ENCODE data around the gene SPHK2.
"Not testable (repeated sequence)": the region's sequence is repeated elsewhere in the genome, so short reads cannot be mapped to it uniquely, and the experiment has no call there.

Gene SPHK2

DNA sequence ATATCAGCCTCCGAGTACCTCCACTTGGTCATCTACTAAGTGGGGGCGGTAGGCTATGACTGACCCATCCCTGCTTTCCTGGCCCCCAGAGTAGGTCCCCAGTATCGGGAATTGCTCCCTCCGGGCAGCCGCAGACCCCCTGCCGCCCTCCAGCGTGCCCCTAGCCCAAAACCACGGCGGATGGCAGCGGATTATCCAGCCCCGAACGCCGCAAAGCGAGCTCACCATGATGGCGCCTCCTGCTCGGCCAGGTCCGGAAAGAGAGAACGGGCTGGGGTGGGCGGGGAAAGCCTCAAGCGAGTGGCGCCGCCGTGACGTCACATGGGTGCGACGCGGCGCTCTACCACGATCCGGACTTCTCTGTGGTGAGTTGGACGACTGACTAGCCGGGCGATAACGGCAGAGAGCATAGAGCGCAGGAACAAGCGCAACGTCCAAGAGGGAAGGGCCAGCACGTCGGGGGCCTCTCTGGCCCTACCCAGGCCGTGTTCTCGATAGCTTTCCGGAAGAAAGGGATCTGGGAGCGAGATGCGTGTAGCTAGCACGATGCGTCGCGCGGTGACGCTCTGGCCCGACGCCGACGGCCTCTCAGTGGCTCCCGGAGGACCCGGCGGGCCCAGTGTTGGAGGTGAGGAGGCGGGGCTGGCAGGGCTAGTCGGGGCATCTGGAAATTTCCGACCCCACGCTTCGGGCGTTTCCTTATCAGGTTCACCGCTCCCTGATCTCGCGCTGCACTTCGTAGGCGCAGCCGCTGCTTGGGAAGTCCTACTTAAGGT lies at the start of gene SPHK2, which contains the start of gene RPL18:
Gene SPHK2, plus strand, starts transcription at position 591 of the 776 bp plus-strand sequence. CDS start 1,009 bp downstream, outside the sequence.
Gene RPL18, minus strand, starts transcription at position 263 of the 776 bp plus-strand sequence. Its CDS starts 35 bp downstream, at position 228.
- in situ Hi-C loops (cut with HindIII; ENCODE audit: low sequenced_read_pairs): no loop called here

- in situ Hi-C loops (cut with HindIII; ENCODE audit: low sequenced_read_pairs): no loop called here
Measured at GRCh38 chr19:48569814-48570213, 49.5 kb upstream of the SPHK2 start.

DNA sequence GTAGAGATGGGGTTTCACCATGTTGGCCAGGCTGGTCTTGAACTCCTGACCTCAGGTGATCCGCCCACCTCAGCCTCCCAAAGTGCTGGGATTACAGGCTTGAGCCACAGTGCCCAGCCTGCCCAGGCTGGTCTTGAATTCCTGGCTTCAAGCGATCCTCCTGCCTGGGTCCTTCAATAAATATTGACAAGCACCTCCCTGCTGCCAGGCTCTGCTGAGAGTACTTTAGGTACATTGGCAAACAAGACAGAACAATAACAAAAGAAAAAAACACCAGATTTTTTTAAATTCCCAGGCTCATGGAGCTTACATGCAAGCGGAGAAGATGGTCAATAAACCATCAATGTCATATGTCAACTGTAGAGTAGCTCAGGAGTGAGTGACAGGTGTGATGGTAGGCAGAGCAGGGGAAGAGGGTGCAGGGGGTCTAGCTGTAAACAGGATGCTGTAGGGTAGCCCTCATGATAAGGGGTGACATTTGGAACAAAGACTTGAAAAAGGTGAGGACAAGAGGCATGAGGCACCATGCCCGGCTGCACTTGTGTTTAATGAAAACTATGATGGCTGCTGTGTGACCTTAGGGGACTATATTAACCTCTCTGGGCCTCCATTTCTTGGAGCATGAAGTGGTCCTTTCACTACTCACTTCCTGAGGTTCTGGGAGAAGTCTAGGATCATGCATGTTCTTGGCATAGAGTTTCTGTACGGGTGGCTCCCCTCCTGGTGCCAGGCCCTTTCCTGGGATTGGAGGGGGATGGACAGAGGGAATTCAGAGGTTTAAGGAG lies 47.7 kb upstream of the SPHK2 start:
- in situ Hi-C loops (cut with HindIII; ENCODE audit: low sequenced_read_pairs): no loop called here

- in situ Hi-C loops (cut with HindIII; ENCODE audit: low sequenced_read_pairs): no loop called here
Measured at GRCh38 chr19:48573163-48573505, 46.2 kb upstream of the SPHK2 start.

DNA sequence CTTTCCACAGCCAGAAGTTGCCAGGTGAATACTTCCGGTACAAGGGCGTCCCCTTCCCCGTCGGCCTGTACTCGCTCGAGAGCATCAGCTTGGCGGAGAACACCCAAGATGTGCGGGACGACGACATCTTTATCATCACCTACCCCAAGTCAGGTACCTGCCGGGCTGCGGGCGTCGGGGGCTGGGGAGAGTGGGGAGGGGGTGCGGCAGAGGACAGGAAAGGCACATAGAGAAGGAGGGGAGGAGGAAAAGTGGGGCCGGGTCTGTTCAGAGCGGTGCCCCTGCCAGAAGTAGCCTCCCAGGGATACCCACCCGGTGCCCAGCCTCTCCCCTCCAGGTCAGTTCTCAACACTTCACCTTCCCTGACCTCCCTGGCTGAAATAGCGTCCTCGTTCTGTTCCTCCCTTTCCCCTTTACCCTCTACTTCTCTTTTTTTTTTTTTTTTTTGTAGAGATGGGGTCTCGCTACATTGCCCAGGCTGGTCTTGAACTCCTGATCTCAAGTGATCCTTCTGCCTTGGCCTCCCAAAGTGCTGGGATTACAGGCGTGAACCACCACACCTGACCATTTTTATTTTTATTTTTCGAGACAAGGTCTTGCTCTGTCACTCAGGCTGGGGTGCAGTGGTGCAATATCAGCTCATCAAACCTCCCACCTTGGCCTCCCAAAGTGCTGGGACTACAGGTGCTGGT lies 43.2 kb upstream of the SPHK2 start:
- in situ Hi-C loops (cut with HindIII; ENCODE audit: low sequenced_read_pairs): no loop called here

DNA sequence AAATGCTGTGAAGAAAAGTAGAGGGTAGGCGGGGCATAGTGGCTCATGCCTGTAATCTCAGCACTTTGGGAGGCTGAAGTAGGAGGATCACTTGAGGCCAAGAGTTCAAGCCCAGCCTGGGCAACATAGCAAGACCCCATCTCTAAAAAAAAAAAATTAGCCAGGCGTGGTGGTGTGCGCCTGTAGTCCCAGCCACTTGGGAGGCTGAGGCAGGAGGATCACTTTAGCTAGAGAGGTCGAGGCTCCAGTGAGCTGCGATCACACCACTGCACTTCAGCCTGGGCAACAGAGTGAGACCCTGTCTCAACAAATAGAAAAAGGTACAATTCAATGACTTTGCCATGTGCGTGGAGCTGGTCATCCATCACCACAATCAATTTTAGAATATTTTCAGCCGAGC lies 41.4 kb upstream of the SPHK2 start:
- in situ Hi-C loops (cut with HindIII; ENCODE audit: low sequenced_read_pairs): not testable (repeated sequence)

DNA sequence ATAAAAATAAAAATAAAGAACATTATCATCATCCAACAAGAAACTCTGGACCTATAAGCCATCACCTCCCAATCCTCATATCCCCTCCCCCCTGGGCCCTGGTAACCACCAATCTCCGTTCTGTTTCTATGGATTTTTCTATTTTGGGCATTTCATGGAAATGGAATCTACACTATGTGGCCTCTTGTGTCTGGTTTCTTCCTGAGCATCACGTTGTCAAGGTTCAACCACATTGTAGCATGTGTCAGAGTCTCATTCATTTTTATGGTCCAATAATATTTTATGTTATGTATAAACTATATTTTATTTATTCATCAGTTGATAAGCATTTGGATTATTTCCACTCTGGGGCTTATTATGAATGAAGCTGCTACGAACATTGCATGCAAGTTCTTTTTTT lies 40.4 kb upstream of the SPHK2 start:
- in situ Hi-C loops (cut with HindIII; ENCODE audit: low sequenced_read_pairs): no loop called here

GRCh38 chr19:48582168-48582567 lies 37.1 kb upstream of the SPHK2 start:
- in situ Hi-C loops (cut with HindIII; ENCODE audit: low sequenced_read_pairs): no loop called here

DNA sequence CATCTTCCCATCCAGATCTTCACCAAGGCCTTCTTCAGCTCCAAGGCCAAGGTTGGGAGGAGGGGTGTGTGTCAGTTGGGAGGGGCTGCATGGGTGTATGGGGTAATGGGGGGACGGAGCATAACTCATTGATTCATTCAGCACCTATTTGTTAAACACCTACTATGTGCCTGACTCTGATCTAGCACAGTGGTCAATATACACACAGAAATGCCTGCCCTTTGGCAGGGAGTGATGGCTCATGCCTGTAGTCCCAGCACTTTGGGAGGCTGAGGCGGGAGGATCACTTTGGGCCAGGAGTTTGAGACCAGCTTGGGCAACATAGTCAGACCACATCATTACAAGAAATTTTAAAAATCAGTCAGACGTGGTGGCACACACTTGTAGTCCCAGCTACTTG lies 31.9 kb upstream of the SPHK2 start:
- in situ Hi-C loops (cut with HindIII; ENCODE audit: low sequenced_read_pairs): no loop called here

DNA sequence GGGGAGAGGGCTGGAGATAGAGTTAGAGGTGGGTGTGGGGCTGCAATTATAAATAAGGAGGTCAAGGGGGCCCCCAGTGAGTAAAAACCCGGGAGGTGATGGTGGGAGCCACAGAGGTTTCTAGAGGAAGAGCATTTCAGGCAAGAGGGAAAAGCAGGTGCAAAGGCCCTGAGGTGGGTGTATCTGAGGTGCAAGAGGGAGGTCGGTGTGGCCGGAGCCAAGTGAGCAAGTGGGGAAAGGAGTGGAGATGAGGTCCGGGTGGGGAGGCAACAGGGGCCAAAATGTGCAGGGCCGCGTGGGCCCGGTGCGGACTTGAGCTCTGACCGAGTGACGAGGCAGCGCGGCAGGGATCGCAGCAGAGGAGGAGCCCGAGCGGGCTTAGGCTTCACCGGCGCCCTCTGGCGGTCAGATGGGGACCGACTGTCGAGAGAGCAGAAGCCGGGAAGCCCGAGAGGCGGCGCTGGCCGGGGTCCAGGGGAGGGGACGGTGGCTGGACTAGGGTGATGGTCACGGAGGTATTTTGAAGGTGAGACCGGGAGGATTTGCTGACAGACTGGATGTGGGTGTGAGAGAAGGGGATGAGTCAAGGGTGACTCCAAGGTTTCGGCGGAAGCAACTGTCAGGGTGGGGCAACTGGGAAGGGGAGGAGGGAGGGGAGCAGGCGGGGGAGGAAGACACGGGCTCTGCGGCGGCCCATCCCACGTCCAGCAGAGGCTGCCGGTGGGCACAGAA lies 30.5 kb upstream of the SPHK2 start:
- in situ Hi-C loops (cut with HindIII; ENCODE audit: low sequenced_read_pairs): no loop called here

GRCh38 chr19:48591021-48591420 lies 28.3 kb upstream of the SPHK2 start:
- in situ Hi-C loops (cut with HindIII; ENCODE audit: low sequenced_read_pairs): no loop called here

DNA sequence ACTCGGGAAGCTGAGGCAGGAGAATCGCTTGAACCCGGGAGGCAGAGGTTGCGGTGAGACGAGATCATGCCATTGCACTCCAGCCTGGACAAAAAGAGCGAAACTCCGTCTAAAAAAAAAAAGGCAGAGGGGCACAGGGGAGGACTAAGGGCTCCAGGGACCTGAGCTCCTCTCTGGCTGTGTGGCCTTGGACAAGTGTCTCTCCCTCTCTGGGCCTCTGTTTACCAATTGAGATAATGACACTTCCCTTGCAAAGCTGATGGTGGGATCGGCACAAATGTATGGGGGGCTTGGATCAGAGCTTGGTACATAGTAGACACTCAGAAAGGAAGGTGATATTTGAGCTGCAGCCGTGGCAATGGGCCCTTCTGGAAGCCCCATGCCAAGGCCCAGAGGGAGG lies 24.1 kb upstream of the SPHK2 start:
- in situ Hi-C loops (cut with HindIII; ENCODE audit: low sequenced_read_pairs): no loop called here

GRCh38 chr19:48595833-48596232 lies 23.5 kb upstream of the SPHK2 start:
- in situ Hi-C loops (cut with HindIII; ENCODE audit: low sequenced_read_pairs): no loop called here

DNA sequence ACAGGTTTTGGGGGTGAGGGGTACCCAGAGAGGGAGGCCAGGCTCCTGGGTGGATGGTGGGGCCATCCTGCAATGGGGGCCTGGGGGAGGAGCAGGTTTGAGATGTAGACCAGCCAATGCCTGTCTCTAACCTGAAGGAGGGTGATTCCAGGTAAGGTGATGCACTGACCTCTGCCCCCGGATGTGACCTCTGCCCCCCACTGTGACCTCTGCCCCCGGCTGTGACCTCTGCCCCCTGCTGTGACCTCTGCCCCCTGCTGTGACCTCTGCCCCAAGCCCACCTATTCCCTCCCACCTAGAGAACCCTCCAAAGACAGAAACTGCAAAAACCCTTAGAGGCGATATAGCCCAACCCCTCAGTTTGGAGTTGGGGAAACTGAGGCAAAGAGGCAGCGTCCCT lies 23.1 kb upstream of the SPHK2 start:
- in situ Hi-C loops (cut with HindIII; ENCODE audit: low sequenced_read_pairs): no loop called here

DNA sequence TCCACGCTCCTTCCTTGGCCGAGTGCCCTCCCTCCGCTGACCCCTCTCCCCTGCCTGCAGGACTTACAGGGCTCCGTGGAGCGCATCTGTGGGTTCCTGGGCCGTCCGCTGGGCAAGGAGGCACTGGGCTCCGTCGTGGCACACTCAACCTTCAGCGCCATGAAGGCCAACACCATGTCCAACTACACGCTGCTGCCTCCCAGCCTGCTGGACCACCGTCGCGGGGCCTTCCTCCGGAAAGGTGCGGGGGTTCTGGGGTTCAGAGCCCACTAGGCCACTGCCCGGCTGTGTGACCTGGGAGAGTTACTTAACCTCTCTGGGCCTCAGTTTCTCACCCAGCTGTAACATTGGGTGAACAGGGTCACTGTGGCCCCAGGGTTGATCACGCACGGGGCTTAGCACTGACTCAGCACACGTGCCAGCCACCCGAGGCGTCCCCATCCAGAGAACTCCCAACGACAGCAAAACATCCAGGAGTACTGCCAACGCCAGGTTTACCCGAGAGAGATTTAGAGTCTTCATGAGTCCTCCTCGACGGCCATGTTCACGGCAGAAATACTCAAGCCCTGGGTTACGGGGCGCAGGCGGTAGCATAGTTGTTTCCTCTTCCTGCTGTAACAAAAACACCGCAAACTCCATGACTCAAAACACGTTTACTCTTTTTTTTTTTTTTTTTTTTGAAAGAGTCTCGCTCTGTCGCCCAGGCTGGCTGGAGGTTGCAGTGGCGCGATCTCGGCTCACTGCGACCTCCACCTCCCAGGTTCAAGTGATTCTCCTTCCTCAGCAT lies 22.4 kb upstream of the SPHK2 start:
- in situ Hi-C loops (cut with HindIII; ENCODE audit: low sequenced_read_pairs): no loop called here

- in situ Hi-C loops (cut with HindIII; ENCODE audit: low sequenced_read_pairs): no loop called here
Measured at GRCh38 chr19:48598996-48599700, 20.2 kb upstream of the SPHK2 start.

DNA sequence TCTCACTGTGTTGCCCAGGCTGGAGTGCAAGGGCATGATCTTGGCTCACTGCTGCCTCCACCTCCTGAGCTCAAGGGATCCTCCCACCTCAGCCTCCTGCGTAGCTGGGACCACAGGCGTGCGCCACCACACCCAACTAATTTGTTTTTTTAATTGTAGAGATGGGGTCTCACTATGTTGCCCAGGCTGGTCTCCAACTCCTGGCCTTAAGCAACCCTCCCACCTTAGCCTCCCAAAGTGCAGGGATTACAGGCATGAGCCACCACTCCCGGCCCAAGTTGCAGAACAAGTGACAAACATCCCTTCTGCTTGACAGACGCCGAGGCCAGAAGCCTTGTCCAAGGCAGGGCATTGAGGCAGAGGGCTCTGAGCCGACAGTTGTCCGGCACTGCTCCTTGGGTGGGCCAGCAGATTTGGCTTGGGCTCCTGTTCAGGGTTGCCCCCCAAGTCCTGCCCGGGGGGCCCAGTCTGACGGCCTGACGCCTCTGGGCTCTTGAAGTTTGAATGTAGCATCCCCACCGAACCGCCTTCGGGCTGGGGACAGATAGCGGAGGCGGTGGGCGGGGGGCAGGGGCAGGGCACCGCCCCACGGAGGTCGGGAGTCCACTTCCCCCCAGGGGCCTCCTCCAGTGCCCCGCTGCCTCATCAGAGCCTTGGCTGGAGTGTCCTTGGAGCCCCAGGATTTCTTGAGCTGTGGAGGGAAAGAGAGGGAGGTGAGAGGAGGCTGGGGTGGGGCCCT lies 18.5 kb upstream of the SPHK2 start:
- in situ Hi-C loops (cut with HindIII; ENCODE audit: low sequenced_read_pairs): no loop called here

GRCh38 chr19:48603001-48603400 lies 16.3 kb upstream of the SPHK2 start:
- in situ Hi-C loops (cut with HindIII; ENCODE audit: low sequenced_read_pairs): no loop called here

- in situ Hi-C loops (cut with HindIII; ENCODE audit: low sequenced_read_pairs): no loop called here
Measured at GRCh38 chr19:48603449-48603848, 15.9 kb upstream of the SPHK2 start.

Measured in endothelial cell of hepatic sinusoid (primary cell).